GM19438 (cell line): ENCODE results near the gene RGS1.

Experiments used
- ATAC-seq: cut with Tn5 transposase; IDR thresholded peaks from one replicate; pipeline ENCODE4 v1.9.1; 2021; ENCODE audit warnings: low read depth; ENCODE audit not compliant: unreplicated experiment

Gene RGS1, protein sequence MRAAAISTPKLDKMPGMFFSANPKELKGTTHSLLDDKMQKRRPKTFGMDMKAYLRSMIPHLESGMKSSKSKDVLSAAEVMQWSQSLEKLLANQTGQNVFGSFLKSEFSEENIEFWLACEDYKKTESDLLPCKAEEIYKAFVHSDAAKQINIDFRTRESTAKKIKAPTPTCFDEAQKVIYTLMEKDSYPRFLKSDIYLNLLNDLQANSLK

DNA sequence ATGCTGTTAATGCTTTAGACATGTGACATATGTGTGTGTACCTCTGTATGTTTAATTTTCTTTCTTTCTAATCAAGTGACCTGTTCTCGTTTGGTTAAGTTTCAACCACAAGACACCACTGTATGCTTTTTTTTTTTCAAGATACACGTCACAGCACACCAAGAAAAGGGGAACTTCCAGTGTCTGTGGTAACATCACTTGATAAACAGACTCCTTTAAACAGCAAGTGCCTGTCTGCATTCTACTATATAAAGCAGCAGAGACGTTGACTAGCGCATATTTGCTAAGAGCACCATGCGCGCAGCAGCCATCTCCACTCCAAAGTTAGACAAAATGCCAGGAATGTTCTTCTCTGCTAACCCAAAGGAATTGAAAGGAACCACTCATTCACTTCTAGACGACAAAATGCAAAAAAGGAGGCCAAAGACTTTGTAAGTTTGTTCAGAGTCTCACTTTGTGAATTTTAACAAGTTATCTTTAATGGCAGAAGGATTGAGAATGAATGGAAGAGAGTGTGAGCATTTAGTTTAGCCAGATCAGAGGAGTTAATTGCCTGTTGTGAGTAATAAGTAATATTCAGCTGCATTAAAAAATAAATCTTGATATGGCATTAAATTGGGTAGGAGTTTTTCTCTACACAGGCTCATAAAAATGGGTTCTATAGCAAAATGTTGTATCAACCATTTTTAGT is at the start of gene RGS1:
RGS1 (plus strand) TSS at position 275 of the 691 bp plus-strand sequence; CDS start at position 295, 20 bp downstream.
- ATAC-seq: peak; percentile 79

DNA sequence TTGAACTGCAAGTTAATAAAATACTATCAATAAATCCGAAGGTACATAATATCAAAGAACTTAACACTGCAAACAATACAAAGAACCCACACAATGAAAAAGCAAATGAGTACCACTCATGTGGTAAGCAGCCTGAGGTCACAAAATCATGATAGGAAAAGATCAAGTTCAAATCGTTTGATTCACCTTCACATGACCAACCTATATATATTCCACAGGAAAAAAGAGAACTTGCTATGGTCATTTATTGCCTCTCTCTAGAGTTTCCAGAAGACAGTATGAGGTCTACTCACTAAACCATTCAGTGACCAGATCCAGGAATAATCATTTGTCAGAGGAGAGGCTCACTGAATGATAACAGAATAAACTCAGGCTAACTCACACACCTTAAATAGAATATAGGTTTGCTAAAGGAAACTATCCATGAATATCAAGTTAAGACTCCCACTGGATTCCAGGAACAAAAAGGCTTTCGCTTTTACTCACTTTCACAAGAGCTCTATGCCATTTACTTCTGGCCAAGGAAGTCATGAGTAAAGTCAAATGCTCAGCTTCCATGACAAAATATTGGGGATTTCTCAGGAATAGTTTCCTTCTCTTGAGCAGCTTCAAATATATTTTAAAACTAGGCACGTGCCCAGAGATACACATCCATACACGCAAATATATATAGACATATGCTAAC is 48.3 kb upstream of the RGS1 start:
- no peak for ATAC-seq

DNA sequence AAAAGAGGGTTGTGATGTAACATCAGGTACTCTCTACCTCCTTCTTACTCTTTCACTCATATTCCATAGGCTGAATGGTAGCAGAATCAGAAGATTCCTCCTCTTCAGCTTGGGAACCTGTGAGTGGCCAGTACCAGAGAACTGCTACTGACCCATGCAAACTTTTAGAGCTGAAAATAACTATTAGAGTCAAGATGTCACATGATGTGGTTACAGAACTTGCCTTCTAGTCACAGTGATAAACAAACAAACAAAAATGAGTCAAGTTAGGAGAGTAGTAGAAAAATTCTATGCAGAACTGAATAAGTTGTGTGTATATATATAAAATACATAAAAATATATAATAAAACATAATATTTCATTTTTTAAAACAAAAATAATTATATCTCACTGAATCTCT is 47.6 kb upstream of the RGS1 start:
- no peak for ATAC-seq

DNA sequence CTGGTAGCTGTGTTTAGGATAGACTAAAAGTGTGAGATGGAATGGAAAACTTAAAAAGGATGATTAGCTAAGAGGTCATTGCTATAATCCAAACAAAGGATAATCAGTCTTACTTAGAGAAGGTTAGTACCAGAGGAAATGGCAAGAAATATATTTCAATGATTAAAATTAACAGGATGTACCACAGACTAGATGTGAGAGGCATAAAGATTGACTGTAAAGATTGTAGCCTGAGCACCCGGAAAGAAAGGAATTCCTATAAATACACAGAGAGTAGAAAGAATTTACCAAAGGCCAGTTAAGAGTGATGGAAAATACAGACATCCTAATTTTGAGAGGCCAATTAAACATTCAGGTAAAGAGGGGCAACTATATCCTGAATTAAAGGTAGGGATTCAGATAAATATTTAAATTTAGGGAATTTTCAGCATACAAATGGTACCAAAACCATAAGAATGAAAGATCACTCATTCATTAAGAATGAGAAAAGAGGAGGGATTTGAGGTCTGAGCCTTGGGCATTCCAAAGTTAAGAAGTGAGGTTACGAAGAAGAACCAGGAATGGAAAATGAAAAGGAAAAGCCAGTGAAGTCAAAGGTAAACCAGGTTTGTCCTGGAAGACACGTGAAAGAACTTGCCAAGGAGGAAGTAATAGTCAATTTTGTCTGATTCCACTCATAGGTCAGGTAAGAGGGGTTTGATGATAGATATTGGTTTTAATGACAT is 46.4 kb upstream of the RGS1 start:
- ATAC-seq: no peak

DNA sequence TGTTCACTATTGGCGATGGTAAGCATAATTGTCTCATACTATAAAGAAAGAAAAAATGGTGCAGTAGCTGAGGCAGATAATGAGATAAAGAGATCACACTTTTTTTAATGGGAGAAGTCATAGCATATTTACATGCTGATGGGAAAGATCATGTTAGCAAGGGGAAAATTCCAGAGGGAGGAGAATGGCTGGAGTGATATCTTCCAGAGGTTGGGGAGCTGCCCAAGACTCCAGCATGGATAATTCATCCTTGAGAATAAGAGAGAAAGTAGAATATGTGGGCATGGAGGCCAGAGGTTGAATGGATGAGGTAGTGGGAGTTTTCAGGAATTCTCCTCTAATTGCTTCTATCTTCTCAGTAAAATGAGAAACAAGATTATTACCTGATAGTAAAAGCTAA is 45.8 kb upstream of the RGS1 start:
- no peak for ATAC-seq

DNA sequence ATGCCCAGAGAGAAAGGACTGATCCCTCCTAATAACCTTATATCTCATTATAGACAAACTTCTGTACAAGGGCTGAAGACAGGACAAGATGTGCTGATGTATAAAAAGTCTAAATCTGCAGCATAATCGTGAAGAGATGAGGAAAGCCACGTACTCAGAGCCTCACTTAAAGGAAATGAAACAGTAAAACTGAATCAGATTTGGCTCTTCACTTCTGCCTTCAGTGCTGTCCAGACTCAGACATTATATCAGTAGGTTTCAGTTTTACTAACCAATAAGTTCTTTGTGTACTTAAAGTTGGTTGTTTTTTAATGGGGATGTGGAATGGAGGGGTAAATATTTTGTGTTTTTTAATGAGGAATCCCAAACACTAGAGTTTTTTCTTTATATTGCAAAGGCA is 45.3 kb upstream of the RGS1 start:
- peak; percentile 95 for ATAC-seq

DNA sequence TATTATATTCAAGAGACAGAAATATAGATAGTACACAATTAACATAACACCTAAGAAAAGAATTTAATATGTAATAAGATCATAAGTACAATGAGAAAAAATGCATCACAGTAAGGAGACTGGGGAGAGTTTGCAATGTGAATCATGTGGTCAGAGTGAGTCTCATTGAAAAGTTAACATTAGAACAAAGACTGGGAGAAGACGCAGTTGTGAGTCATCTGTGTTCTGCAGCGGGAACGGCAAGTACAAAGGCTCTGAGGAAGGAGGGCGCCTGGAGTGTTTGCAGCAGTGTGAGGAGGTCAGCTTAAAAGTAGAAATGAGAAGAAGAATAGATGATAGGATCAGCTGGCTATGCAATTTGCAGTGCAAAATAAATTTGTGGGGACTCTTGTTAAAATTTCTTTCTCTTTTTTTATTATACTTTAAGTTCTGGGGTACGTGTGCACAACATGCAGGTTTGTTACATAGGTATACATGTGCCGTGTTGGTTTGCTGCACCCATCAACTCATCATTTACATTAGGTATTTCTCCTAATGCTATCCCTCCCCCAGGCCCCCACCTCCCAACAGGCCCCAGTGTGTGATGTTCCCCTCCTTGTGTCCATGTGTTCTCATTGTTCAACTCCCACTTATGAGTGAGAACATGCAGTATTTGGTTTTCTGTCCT is 44.4 kb upstream of the RGS1 start:
- peak; percentile 38 for ATAC-seq

DNA sequence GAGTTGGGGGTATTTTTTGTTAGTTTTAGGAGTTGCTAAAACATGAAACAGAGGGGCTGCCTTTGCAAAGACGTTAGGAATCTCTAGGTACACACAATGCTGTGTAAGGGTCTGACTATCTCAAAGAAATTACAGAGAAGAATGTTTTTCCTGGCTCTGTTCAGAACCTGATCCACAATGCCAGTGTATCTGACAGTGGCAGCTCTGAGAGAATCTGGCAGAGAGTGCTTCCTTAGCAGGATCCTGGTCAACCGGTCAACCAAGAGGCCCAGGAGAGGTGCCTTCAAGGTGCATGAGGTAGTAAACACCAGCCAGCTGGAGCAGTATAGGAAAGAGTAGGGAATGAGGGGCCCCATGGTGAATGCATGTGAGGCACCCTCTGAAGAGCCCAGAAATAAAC is 40.9 kb upstream of the RGS1 start:
- no peak for ATAC-seq

DNA sequence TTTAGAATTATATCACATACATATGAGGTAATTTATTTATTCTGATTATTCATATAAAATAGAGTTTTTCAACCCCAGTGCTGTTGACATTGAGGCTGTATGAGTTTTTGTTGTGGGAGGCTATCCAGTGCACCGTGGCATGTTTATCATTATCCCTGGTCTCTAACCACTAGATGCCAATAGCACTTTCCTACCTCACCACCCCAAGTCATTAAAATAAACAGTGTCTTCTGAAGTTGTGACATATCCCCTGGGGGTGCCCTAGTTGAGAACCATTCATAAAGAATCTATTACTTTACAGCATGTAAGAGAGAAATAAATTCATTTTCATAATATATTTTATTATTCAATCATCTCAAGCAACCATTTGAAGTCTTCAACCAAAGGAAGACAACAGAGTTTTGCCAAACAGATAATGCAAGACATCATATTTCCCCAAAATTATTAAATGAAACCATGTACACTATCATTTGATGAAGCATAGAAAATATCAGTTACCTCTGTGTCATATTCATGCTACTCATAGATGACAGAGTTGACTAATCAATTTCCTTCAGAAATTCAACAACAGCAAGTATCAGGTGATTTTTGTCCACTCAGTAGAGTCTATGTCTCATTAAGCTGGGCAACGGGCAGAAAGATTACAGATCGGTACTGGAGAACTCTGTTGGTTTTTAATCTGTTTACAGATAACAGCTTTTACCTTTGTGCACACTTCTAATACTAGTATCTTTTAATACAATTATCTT is 39.5 kb upstream of the RGS1 start:
- no peak for ATAC-seq

DNA sequence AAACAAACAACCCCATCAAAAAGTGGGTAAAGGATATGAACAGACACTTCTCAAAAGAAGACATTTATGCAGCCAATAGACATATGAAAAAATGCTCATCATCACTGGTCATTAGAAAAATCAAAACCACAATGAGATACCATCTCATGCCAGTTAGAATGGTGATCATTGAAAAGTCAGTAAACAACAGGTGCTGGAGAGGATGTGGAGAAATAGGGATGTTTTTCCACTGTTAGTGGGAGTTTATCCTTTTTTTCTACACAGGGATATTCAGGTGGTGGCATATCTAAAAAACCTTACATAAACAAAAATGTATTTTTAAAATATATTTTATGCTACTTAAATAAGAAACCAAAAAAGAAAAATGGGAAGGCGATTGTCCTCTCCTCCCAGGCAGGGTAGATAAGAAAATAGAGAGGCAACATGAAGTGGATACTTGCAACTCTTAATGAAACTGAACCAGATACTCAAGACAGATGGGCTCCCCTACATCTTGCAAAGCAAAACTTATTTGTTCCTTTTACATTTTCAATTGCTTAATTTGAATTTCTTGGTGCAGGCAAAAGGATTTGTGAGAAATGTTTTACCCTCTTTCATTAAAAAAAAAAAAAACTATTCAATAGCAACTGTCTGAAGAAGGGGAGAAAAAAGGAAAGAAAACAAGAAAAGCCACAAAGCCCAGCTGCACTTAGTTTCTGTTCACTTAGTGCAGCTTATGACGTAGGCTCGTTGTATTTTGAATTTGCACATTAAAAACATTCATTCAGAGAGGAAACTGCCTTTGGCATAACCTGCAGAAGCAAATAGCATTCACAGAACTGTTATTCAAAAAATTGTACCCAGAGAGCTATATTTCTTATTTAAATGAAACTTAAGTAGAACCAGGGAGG is 36.9 kb upstream of the RGS1 start:
- ATAC-seq: peak; percentile 89

DNA sequence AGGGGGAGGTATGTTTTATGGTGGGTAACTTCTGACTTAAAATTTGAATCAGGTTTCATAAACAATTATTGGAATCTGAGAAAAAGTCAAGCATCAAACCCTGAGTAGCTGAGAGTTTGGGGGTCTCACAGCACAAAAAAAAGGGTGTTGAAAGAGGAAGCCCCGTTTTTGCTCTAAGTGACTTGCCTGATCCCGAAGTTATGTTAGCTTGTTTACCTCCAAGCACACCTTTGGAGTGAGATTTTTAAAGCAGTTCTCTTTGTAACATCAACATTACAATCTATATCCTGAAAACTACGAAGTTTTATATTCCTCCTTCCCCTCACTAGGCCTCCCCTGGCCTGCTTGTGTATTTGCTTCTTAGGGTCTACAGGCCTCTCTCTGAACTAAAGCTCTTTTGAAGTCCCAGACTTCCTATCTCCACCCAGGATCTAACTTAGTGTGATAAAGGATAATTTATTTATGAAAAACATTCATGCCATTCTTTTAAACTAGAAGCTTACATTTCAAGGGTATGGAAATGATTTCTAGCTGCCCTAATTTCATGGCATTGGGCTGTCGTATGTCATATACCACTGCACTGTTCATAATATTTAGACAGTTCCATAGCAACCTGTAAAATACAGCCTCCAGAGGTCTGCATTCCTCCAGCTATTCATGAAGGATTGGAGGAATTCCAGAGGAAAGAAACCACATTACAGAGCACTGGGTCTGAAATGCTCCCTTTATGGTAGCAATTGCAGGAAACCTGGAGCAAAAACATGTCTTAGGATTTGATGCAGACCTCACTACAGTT is 36.1 kb upstream of the RGS1 start:
- ATAC-seq: no peak

DNA sequence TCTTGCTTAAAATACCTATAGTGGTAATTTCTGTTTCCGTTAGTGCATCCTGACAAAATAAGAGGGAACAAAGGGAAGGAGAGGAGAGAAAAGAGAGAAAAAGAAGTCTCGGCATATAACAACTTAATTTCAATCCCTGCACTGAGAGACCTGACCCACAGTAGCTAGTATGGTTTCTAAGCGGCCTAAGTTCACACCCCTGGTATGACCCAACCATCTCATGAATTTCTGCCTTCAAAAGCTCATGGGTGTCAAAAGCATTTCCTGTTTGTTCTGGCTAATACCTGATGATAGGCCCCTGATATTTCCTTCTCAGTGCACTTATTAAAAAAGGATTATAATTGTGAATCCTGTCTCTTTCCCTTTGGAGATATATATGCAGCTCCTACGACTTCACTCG is 32.1 kb upstream of the RGS1 start:
- ATAC-seq: no peak

DNA sequence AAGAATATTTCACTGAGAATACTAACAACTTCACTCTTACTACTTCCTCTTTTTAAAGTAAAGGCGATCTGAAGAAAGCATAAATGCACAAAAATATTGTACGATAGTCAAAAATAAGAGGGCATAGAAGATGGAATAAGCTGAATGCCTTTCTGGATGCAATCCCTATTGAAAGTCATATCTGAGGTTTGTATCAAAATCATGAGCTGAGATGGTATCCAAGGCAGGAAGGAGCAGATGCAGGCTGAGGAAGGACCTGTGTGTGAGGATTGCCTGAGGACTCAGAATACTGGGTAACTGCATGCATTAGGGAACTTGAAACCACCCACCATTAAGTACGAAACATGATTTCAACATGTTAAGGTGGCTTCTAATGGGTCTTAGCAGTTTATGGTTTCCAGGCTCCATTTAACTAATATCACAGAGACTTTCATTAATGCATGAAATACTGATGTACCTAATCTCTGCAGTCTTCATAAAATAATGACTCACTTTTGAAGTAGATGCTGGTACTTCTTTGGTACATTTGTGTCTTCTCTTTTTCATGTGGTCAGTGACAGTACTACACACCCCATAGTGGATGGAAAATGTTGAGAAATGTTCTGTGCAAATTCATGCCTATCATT is 29.6 kb upstream of the RGS1 start:
- peak; percentile 55 for ATAC-seq

DNA sequence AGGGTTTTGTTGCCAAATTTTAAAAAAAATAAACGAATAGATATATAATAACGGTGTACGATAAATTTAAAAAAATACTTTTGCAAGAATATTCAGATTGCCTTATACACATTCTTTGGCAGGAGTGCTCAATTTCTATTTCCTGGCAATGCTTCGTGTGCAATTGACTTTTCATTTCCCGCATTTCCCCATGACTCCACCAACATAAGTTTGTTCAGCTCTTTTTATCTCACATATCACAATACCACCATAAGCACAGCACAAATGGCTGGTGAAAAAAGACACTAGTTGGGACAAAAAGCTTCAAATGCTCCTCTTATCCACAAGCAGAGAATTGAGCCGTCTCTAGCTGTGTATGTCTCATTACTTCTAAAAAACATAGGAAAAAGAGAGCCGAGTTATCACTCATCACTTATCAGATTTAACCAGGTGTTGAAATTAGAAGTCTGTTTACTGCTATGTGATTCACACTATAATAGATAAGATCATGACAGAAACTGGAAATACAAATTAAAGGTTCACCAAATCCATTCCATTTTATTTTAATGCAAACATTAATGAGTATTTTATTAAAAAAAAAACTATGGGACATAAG is 28.9 kb upstream of the RGS1 start:
- ATAC-seq: no peak

DNA sequence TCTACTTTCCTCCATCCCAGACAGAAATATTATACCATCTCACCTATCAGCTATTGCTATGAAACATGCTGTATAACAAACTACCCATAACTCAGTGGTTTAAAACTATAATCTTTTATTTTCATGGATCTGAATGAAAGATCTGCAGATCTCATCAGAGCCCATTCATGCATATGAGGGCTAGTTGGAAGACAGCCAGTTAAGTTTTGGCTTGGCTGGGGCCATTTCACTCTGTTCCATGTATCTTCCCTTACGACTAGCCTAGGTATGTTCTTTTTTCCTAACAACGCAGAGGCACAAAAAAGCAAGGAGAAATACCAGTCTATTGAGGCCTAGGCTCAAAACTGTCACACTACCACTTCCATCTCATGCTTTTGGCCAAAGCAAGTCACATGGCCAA is 28.1 kb upstream of the RGS1 start:
- ATAC-seq: no peak

DNA sequence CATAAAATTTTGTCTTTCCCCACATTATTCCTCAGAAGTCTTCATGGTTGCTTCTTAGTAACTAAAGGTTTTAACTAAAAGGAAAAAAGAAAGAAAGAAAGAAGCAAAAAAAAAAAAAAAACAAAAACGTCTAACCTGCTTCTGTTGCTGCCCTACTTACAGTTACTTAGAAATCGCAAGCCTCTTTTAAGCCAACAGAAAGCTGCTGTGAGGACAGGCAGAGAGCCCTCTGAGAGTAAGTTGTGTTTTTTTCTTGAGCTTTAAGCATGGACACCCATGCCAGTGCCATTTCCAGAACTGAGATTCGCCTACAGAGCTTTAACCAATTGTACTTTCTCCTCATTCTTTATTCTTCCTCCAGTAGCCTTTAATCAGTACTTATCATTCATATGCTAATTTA is 25.6 kb upstream of the RGS1 start:
- no peak for ATAC-seq

DNA sequence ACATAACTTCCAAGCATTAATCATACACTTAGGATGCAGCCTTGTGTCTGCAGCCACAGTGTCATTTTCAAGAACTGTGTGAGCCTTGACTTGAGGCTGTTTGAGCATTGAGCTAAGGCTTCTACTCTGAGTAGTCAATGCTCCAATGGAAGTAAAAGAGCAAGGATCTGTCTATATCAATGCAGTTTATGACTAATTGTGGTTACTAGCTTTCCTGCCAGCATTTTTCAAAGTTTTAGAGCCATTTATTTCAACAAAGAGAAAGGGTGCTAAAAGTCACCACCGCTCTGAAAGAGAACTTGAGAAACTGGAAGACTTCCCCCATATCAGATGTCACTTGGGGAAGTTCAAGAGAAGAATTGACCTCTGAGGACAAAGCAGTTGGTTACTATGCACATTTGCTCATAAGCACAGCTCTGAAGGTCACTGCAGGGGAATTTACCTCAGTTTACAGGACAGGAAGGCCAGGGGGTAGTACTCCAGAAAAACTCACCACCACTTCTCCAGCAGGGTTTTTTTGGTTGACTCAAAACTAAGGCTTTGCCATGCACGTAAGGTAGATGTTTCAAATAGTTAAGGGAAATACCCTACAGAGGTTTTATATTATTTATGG is 24.5 kb upstream of the RGS1 start:
- ATAC-seq: peak; percentile 48
